ENCODE data around the gene DTD2.
A peak's percentile ranks its signal among the peaks of the same experiment; 100 is the strongest.
"Not testable (repeated sequence)": the region's sequence is repeated elsewhere in the genome, so short reads cannot be mapped to it uniquely, and the experiment has no call there.

The DTD2 gene

GRCh38 chr14:31441273-31442111 is 15.8 kb downstream of the DTD2 start:
- no peak for DNase-seq (ENCODE audit: low read depth)

GRCh38 chr14:31440280-31440679 is 17.0 kb downstream of the DTD2 start:
- no peak for DNase-seq (ENCODE audit: low read depth)

- DNase-seq (ENCODE audit: low read depth): no peak
Measured at GRCh38 chr14:31439561-31439960, 17.7 kb downstream of the DTD2 start.

- DNase-seq (ENCODE audit: low read depth): not testable (repeated sequence)
Measured at GRCh38 chr14:31437045-31437691, 20.1 kb downstream of the DTD2 start.

GRCh38 chr14:31435276-31435675 is 22.0 kb downstream of the DTD2 start:
- DNase-seq (ENCODE audit: low read depth): no peak

- no peak for DNase-seq (ENCODE audit: low read depth)
Measured at GRCh38 chr14:31430634-31431264, 26.6 kb downstream of the DTD2 start.

- DNase-seq (ENCODE audit: low read depth): no peak
Measured at GRCh38 chr14:31429791-31430190, 27.5 kb downstream of the DTD2 start.

GRCh38 chr14:31428011-31428410 is 29.3 kb downstream of the DTD2 start:
- DNase-seq (ENCODE audit: low read depth): no peak

GRCh38 chr14:31426663-31427062 is 30.6 kb downstream of the DTD2 start:
- no peak for DNase-seq (ENCODE audit: low read depth)

- no peak for DNase-seq (ENCODE audit: low read depth)
Measured at GRCh38 chr14:31425905-31426304, 31.4 kb downstream of the DTD2 start.

- no peak for DNase-seq (ENCODE audit: low read depth)
Measured at GRCh38 chr14:31421200-31421599, 36.1 kb downstream of the DTD2 start.

GRCh38 chr14:31420319-31421111 is 36.8 kb downstream of the DTD2 start, which contains the start of gene HEATR5A:
HEATR5A (minus strand) TSS chr14:31420550; CDS start chr14:31402975, 17,575 bp downstream.
- peak; percentile 81 for DNase-seq (ENCODE audit: low read depth)

- no peak for DNase-seq (ENCODE audit: low read depth)
Measured at GRCh38 chr14:31419967-31420318, 37.4 kb downstream of the DTD2 start.

- DNase-seq (ENCODE audit: low read depth): no peak
Measured at GRCh38 chr14:31419179-31419966, 37.9 kb downstream of the DTD2 start.

- DNase-seq (ENCODE audit: low read depth): no peak
Measured at GRCh38 chr14:31418440-31418839, 38.9 kb downstream of the DTD2 start.

- no peak for DNase-seq (ENCODE audit: low read depth)
Measured at GRCh38 chr14:31414190-31414833, 43.0 kb downstream of the DTD2 start.

GRCh38 chr14:31411218-31411727 is 46.0 kb downstream of the DTD2 start:
- no peak for DNase-seq (ENCODE audit: low read depth)

GRCh38 chr14:31410048-31410650 is 47.2 kb downstream of the DTD2 start:
- no peak for DNase-seq (ENCODE audit: low read depth)

GRCh38 chr14:31408421-31408820 is 48.9 kb downstream of the DTD2 start:
- DNase-seq (ENCODE audit: low read depth): no peak

GRCh38 chr14:31405599-31406232 is 51.6 kb downstream of the DTD2 start:
- no peak for DNase-seq (ENCODE audit: low read depth)
